SH-SY5Y (cell line): Measurements from ENCODE around the gene SLC8A3.

Experiments used
- GATA2 ChIP-seq: IDR thresholded peaks from 2 replicates; pipeline ENCODE4 v1.6.1; 2011; ENCODE audit warnings: mild to moderate bottlenecking, low read depth, low read length
- GATA3 ChIP-seq: IDR thresholded peaks from 2 replicates; pipeline ENCODE4 v1.6.1; 2011; ENCODE audit warnings: low read depth, mild to moderate bottlenecking, low read length, moderate library complexity

- TF ChIP-seq GATA2 (no peak), GATA3 (no peak)
Observed at GRCh38 chr14:70020352-70021170, 168.2 kb downstream of the SLC8A3 start.
